Stimulated activated CD8-positive, alpha-beta memory T cell treated with anti-CD3 and anti-CD28 coated beads, Interleukin-12 subunit alpha, Interleukin-12 subunit beta, amount 100 ng/mL, for 24 hours (primary cell): Measurements from ENCODE around the gene NIPAL1.

Experiments used
- DNase-seq: peaks from one replicate; pipeline ENCODE4 v3.0.0-alpha.2; 2020; ENCODE audit errors: extremely low read depth

The NIPAL1 gene

DNA sequence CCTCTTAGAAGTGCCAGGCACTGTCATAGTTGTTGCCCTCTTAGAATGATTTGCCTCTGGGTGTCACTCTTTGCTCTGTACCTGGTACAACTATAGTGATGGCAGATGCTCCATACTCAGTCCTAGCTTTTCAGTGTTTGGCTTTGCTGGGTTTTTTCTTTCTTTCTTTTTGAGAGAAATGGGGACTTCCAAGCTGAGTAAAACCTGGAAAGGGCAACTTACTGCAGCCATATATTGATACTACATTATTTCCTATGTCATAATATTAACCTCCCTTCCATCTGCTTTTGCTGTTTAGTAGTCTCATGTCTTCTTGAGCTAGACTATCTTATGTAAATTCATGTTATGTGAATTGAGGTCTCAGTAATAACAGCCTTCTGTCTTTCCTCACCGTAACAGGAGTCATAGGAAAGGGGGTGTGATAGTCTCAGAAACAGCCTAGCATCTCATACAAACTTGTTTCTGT, 49.0 kb downstream of the NIPAL1 start:
- no peak for DNase-seq

DNA sequence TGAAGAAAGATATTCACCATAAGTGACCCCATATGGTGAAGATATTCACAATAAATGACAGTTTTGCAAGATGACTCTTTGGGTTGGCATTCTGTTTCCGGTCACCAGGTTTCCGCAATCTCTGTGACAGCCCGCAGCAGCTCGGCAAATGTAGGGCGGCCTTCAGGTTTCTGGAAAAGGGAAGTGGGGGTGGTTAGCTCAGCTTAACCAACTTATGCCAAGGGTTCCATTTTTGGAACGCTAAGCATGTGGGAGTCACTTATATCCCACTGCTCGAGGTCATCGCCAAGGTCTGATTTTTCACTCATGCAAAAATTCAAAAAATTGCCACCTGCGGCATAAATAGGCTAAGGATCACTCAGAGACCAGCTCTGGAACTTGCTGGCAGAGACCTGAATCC, 51.0 kb downstream of the NIPAL1 start:
- no peak for DNase-seq

DNA sequence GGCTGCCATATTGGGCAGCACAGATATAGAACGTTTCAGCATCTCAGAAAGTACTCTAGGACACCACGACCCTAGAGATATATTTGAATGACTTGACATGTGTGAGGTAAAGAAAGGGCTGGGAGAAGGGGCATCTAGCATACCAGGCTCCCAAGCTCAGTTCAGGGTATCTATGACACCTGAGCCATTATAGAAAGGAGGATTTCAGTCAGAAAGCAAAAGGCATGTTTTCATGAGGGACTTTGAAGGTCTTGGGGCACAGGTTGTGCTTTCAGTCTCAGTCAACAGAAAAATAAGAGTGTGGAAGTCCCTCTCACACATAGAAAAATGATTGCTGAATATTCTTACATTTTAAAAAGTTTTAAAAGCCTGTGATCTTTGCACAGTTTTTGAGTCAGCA, 51.6 kb downstream of the NIPAL1 start:
- DNase-seq, result no peak

DNA sequence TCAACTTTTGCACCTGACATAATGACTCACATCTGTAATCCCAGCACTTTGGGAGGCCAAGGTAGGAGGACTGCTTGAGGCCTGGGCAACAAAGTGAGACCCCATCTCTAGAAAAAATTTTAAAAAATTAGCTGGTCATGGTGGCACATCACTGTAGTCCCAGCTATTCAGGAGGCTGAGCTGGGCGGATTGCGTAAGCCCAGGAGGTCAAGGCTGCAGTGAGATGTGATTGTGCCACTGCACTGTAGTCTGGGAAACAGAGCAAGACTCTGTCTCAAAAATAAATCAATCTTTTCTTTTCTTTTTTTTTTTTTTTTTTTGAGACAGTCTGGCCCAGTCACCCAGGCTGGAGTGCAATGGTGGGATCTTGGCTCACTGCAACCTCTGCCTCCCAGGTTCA, 52.5 kb downstream of the NIPAL1 start:
- no peak for DNase-seq

DNA sequence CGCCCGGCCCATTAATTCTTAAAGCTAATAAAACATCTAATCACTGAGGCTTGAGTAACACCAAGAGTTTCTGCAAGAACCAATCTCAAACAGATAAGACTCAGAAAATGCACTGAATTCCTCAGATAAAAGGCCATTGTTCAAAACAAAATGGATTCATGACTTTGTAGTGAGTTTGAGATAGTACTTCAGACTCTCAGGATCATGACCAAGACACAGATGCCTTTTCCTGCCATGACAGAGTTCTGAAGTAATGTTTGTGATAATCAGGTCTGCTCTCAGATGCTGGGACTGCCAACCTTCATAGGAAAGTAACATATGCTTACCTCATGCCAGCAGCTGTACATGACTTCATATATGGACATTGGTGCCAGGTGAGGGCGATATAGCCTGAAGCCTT, 54.6 kb downstream of the NIPAL1 start:
- no peak for DNase-seq

DNA sequence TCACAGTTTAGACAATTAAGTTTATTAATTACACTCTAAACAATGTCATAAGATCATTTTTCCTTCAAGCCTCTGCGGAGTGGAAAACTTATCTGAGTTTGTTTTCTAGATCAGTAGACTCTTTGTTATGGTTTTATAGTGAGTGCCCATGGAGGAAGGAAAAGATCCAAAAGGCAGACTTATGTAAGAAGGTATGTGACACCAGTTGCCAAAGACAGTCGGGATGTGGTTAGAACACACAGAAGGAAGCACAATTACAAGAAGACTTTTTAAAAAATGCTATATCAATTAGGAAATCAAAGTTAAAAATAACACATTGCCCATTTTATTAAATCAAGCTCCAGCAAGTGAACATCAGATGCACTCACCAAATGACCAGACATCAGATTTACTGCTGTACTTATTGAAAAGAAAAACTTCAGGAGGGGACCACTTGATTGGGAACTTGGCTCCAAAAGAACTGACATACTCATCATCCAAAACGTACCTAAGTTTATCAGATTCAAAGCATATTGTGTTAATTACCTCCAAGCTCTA, 57.1 kb downstream of the NIPAL1 start:
- DNase-seq, result no peak

DNA sequence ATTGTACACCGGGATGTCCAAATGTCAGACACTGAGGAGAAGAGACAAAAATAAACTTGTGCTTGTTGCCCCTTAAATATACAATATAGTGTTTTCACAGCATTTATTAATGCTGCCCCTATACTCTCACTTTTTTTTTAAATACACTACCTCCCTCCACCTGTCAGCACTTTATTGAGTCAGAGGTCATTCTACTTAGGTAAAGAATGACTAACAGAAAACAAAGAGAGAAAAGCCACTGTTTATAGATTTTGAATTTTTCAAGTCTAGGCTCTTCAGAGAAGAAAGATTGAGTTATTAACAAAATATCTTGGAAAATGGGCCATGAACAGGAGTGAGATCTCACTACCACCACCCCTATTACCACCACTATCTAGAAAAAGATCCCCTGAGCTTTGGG, 58.1 kb downstream of the NIPAL1 start:
- DNase-seq, result no peak

DNA sequence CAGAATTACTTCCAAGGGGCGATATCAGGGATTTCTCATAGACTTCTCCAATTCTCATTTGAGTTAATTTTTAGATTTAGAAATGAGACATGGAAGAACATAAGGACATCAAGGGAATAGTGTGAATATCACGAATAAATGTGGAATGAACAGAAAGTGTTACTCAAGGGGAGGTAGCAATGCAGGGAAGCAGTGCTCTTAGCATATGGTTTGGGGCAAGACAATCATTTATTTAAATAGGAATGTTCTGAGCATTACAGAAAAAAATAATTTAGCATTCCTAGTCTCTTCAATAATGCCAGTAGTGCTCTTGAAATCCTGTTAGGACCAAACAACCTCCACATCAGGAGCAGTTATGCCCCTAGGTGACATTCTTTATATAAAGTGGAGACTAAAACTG, 61.9 kb downstream of the NIPAL1 start:
- no peak for DNase-seq

DNA sequence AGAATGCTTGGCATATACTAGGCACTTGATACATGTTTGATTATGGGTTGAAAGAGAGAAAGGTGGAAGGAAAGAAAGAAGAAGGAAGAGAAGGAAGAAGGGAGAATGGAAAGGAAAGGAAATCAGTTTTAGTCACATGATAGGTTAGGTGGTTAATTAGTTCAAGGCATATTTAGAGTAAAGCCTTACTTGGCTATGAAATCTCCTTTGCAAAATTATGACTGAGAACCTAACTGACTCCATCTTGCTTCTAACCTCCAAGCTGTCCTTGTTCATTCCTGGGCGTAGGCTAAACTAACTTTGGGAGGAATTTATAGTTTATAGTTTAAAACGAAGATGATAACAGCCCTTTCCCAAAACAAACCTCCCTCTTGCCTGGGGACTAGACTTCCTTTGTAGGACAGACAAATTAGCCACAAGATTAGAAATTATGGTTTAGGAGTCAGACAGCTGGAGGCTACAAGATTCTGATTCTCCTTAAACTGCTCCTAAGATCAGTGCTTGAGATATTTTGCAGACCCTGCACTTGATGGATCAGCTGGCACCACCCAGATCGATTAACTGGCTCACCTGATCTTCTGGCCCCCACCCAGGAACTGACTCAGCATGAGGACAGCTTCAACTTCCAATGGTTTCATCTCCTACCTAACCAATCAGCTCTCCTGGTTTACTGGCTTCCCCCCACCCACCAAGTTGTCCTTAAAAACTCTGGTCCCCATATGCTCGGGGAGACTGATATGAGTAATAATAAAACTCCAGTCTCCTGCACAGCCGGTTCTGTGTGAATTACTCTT, 62.5 kb downstream of the NIPAL1 start:
- no peak for DNase-seq

DNA sequence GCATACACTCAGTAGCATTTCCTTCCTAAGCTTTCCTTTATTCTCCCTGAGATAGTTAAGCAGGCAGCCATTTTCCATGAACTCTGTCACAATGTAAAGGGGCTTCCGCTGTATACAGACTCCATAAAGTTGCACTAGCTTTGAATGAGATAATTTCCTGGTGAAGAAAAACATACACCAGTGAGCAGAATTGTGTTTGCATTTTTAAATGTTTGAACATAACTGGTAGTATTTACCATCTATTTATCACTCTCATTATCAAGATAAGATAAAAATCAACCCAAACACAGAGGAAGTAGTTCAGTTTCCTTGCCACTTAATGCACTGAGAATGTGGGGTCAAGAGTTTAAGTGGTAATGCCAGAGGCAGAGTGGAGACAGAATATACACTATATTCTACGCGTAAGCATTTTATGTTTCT, 63.4 kb downstream of the NIPAL1 start:
- no peak for DNase-seq

DNA sequence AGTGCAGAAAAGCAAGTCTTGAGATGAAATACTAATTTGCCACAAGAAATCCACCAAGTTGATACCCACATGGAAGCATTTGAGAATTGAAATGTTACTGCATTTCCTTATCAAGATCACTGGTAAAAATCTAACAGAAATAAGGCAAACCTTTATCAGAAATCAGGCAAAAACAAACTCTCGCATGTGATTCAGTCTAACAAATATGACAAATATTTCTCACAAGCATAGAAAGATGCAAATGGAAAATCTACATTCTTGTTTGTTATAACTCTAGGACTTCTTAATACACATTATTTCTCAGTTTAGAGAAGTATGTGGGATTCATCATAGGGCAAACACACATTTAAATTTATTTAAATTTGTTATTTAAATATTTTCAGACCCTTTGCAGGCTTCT, 64.6 kb downstream of the NIPAL1 start:
- no peak for DNase-seq

DNA sequence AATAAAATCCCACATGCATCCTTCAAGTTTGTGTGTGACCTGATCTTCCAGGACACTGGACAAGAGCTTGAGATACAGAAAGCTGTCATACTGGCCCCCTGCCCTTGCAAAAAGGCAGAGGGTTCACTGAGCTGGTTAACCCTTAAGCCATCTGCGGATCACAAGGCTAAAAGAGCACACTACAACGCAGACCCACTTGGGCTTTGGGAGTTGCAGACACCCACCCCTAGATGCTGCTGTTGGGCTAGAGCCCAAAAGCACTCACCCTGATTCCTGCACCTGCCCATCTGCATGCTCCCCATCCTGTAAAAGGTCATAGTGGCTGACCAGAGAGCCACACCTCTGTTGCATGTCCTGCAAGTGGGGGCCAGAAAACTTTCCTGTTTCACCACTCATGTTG, 66.4 kb downstream of the NIPAL1 start:
- no peak for DNase-seq

DNA sequence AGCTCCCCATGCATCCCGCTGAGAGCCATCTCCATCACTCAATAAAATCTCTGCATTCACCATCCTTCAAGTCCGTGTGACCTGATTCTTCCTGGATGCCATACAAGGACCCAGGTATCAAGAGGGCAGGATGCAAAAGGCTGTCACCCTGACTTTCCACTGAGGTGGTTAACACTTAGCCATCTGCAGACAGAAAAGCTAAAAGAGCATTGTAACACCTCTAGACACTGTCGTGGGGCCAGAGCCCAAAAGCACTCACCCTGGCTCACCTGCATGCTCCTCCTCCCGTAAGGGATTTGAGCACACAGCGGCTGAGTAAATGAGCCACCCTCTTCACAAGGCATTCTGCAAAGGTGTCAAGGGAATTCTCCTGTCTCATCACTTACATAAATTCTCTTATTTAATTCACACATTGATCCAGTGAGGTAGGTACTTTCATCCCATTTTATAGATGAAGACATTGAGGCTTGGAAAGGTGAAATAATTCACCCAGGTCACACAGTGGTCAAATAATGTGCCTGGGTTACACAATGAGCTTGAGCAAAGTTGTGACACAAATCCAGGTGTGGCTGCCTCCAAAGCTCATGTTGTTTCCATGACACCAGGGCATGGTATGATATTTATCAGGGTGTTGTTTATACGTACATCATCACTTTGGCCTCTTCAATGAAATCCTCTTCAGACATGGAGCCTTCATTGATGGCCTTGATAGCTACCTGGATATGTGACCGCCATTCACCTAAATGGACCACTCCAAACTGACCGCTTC, 69.4 kb downstream of the NIPAL1 start:
- DNase-seq, result no peak
